DMS 273 treated with DMSO at 0.1 percent for 48 hours (cell line): Measurements from ENCODE around the gene NTSR1.
"Not testable (repeated sequence)": the region's sequence is repeated elsewhere in the genome, so short reads cannot be mapped to it uniquely, and the experiment has no call there.

Experiments
- DNase-seq: peaks from one replicate; lab custom pipeline; 2025; lab: John Stamatoyannopoulos, UW

The NTSR1 gene

GRCh38 chr20:62674370-62674769 is 34.3 kb upstream of the NTSR1 start:
- DNase-seq = no peak

- no peak for DNase-seq
Observed at GRCh38 chr20:62675156-62675876, 33.3 kb upstream of the NTSR1 start.

- no peak for DNase-seq
Observed at GRCh38 chr20:62675877-62676260, 32.8 kb upstream of the NTSR1 start.

GRCh38 chr20:62676976-62677375 is 31.7 kb upstream of the NTSR1 start:
- DNase-seq = no peak

GRCh38 chr20:62677678-62678077 is 31.0 kb upstream of the NTSR1 start:
- DNase-seq = no peak

- DNase-seq = no peak
Observed at GRCh38 chr20:62678553-62678952, 30.1 kb upstream of the NTSR1 start.

GRCh38 chr20:62679978-62680589 is 28.6 kb upstream of the NTSR1 start:
- DNase-seq = no peak

- DNase-seq = no peak
Observed at GRCh38 chr20:62682912-62683517, 25.6 kb upstream of the NTSR1 start.

- not testable (repeated sequence) for DNase-seq
Observed at GRCh38 chr20:62683660-62684322, 24.8 kb upstream of the NTSR1 start.

- no peak for DNase-seq
Observed at GRCh38 chr20:62684981-62685380, 23.7 kb upstream of the NTSR1 start.

GRCh38 chr20:62685781-62686555 is 22.7 kb upstream of the NTSR1 start:
- peak; percentile 29 for DNase-seq

GRCh38 chr20:62686869-62687830 is 21.5 kb upstream of the NTSR1 start:
- DNase-seq = no peak

- no peak for DNase-seq
Observed at GRCh38 chr20:62688083-62688482, 20.6 kb upstream of the NTSR1 start.

GRCh38 chr20:62688855-62689460 is 19.7 kb upstream of the NTSR1 start:
- DNase-seq = no peak

- no peak for DNase-seq
Observed at GRCh38 chr20:62689861-62690260, 18.8 kb upstream of the NTSR1 start.

- no peak for DNase-seq
Observed at GRCh38 chr20:62690261-62690820, 18.3 kb upstream of the NTSR1 start.

GRCh38 chr20:62691487-62691886 is 17.1 kb upstream of the NTSR1 start:
- DNase-seq = no peak

GRCh38 chr20:62692176-62692575 is 16.5 kb upstream of the NTSR1 start:
- DNase-seq = no peak

GRCh38 chr20:62692801-62693523 is 15.7 kb upstream of the NTSR1 start:
- no peak for DNase-seq
